SK-N-SH treated with all-trans-retinoic acid at 6 μM for 48 hours (cell line): ENCODE measurements around the gene C14orf180.

Experiments
- ATAC-seq: fragments of 200-7000 bp; cut with Tn5 transposase; 3 replicates; pipeline ENCODE4 v1.9.1; 2020; ENCODE audit warnings: mild to moderate bottlenecking, moderate library complexity
- ARNTL ChIP-seq: fragments of 450-650 bp; formaldehyde crosslinking; IDR thresholded peaks from 2 replicates; pipeline ENCODE4 v1.5.0; 2020; ENCODE audit warnings: low read depth, mild to moderate bottlenecking, moderate library complexity, borderline replicate concordance
- BACH2 ChIP-seq: fragments of 250-450 bp; sonication (Bioruptor Pico); IDR thresholded peaks from 2 replicates; pipeline ENCODE4 v1.9.0; 2021; ENCODE audit warnings: mild to moderate bottlenecking, borderline replicate concordance
- CREB5 ChIP-seq: fragments of 250-450 bp; sonication (Bioruptor Pico); IDR thresholded peaks from 2 replicates; pipeline ENCODE4 v1.5.1; 2020; ENCODE audit warnings: low read depth, mild to moderate bottlenecking, moderate library complexity
- CSDC2 ChIP-seq: fragments of 250-450 bp; sonication (Bioruptor Pico); IDR thresholded peaks from 2 replicates; pipeline ENCODE4 v1.5.0; 2020; ENCODE audit warnings: mild to moderate bottlenecking, moderate library complexity
- CSRNP3 ChIP-seq: fragments of 250-450 bp; sonication (Bioruptor Pico); IDR thresholded peaks from 2 replicates; pipeline ENCODE4 v1.5.1; 2021; ENCODE audit warnings: mild to moderate bottlenecking, moderate library complexity
- GLIS3 ChIP-seq: fragments of 250-450 bp; sonication (Bioruptor Pico); IDR thresholded peaks from 2 replicates; pipeline ENCODE4 v1.5.0; 2020; ENCODE audit warnings: mild to moderate bottlenecking, moderate library complexity
- ISL1 ChIP-seq: fragments of 250-450 bp; sonication (Bioruptor Pico); IDR thresholded peaks from 2 replicates; pipeline ENCODE4 v2.1.2; 2022; ENCODE audit warnings: mild to moderate bottlenecking, moderate library complexity
- OSR1 ChIP-seq: fragments of 250-450 bp; sonication (Bioruptor Pico); IDR thresholded peaks from 2 replicates; pipeline ENCODE4 v1.8.0; 2022; ENCODE audit warnings: moderate library complexity, mild to moderate bottlenecking, inconsistent platforms
- RARB ChIP-seq: fragments of 250-450 bp; sonication (Bioruptor Pico); IDR thresholded peaks from 2 replicates; pipeline ENCODE4 v1.8.0; 2021; ENCODE audit warnings: mild to moderate bottlenecking, moderate library complexity
- SNAI2 ChIP-seq: fragments of 250-450 bp; sonication (Bioruptor Pico); IDR thresholded peaks from 2 replicates; pipeline ENCODE4 v1.5.0; 2020; ENCODE audit warnings: mild to moderate bottlenecking, moderate library complexity
- TCF4 ChIP-seq: fragments of 250-450 bp; sonication (Bioruptor Pico); IDR thresholded peaks from 2 replicates; pipeline ENCODE4 v1.8.0; 2021; ENCODE audit warnings: mild to moderate bottlenecking, moderate library complexity, borderline replicate concordance
- TOX ChIP-seq: fragments of 250-450 bp; sonication (Bioruptor Pico); IDR thresholded peaks from 2 replicates; pipeline ENCODE4 v1.8.0; 2021; ENCODE audit warnings: mild to moderate bottlenecking, moderate library complexity, borderline replicate concordance
- TSHZ2 ChIP-seq: fragments of 250-450 bp; sonication (Bioruptor Pico); IDR thresholded peaks from 2 replicates; pipeline ENCODE4 v1.5.0; 2020; ENCODE audit warnings: mild to moderate bottlenecking, moderate library complexity
- ZC3H10 ChIP-seq: fragments of 250-450 bp; sonication (Bioruptor Pico); IDR thresholded peaks from 2 replicates; pipeline ENCODE4 v1.5.1; 2021; ENCODE audit warnings: mild to moderate bottlenecking, moderate library complexity
- ZFP3 ChIP-seq: fragments of 250-450 bp; sonication (Bioruptor Pico); IDR thresholded peaks from 2 replicates; pipeline ENCODE4 v1.5.0; 2020; ENCODE audit warnings: mild to moderate bottlenecking, moderate library complexity
- ZFP30 ChIP-seq: fragments of 450-650 bp; formaldehyde crosslinking; IDR thresholded peaks from 2 replicates; pipeline ENCODE4 v1.5.0; 2022; ENCODE audit warnings: mild to moderate bottlenecking, moderate library complexity
- ZNF70 ChIP-seq: fragments of 450-650 bp; formaldehyde crosslinking; IDR thresholded peaks from 2 replicates; pipeline ENCODE4 v1.5.0; 2020; ENCODE audit warnings: mild to moderate bottlenecking, moderate library complexity
- ZNF8 ChIP-seq: fragments of 450-650 bp; formaldehyde crosslinking; IDR thresholded peaks from 2 replicates; pipeline ENCODE4 v1.5.0; 2020; ENCODE audit warnings: mild to moderate bottlenecking, moderate library complexity
- TF ChIP-seq, protein P1 (sequence below): fragments of 250-450 bp; sonication (Bioruptor Pico); IDR thresholded peaks from 2 replicates; pipeline ENCODE4 v1.8.0; 2020; ENCODE audit warnings: mild to moderate bottlenecking, moderate library complexity, borderline replicate concordance
- TF ChIP-seq, protein P2 (sequence below): fragments of 250-450 bp; sonication (Bioruptor Pico); IDR thresholded peaks from 2 replicates; pipeline ENCODE4 v1.8.0; 2021; ENCODE audit warnings: low read depth, mild to moderate bottlenecking, moderate library complexity, borderline replicate concordance

C14orf180 gene

DNA sequence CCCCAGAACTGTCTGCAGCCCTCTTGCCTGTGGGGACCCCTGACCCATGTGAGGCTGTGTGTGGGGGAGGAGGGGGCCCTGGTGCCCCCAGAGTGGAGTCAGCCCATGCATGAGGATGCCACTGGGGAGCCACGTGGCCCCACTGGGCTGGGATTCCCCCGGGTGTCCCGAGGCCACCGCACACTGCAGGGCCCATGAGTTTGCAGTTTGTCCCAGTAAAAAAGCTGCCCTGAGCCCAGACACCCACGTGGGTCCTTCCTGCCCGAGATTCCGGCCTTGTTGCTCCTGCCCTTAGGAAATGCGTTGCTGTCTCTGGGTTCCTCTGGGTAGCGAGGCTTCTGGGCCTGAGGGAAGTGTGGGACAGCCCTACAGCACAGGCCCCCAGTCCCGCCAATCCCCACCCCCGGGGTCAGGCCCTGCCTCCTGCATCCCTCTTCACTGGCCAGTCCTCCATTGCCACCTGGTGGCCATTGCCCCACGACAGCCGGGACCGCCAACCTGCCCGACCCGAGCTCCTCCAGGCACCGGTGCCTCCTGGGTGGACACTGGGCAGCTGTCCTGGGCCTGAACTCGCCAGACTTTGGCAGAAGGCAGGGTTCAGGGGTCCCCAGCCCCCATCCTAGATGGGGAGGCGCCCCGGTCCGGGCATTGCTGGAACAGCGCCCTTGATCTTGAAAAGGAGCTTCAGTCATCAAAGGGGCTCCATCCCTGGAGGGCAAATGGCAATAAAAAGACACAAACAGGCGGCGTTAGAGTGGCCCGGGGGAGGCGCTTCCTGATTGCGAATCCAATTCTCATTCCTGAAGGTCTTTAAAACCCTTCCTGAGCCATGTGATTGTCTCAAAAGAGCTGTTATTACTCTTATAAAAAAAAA, 15.6 kb upstream of the C14orf180 start (continued):
- TF ChIP-seq, protein P1, sequence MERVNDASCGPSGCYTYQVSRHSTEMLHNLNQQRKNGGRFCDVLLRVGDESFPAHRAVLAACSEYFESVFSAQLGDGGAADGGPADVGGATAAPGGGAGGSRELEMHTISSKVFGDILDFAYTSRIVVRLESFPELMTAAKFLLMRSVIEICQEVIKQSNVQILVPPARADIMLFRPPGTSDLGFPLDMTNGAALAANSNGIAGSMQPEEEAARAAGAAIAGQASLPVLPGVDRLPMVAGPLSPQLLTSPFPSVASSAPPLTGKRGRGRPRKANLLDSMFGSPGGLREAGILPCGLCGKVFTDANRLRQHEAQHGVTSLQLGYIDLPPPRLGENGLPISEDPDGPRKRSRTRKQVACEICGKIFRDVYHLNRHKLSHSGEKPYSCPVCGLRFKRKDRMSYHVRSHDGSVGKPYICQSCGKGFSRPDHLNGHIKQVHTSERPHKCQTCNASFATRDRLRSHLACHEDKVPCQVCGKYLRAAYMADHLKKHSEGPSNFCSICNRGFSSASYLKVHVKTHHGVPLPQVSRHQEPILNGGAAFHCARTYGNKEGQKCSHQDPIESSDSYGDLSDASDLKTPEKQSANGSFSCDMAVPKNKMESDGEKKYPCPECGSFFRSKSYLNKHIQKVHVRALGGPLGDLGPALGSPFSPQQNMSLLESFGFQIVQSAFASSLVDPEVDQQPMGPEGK (CRISPR knock-in tag), result no peak
- TF ChIP-seq ARNTL, result no peak
- no peak for TF ChIP-seq BACH2 (CRISPR knock-in tag)

DNA sequence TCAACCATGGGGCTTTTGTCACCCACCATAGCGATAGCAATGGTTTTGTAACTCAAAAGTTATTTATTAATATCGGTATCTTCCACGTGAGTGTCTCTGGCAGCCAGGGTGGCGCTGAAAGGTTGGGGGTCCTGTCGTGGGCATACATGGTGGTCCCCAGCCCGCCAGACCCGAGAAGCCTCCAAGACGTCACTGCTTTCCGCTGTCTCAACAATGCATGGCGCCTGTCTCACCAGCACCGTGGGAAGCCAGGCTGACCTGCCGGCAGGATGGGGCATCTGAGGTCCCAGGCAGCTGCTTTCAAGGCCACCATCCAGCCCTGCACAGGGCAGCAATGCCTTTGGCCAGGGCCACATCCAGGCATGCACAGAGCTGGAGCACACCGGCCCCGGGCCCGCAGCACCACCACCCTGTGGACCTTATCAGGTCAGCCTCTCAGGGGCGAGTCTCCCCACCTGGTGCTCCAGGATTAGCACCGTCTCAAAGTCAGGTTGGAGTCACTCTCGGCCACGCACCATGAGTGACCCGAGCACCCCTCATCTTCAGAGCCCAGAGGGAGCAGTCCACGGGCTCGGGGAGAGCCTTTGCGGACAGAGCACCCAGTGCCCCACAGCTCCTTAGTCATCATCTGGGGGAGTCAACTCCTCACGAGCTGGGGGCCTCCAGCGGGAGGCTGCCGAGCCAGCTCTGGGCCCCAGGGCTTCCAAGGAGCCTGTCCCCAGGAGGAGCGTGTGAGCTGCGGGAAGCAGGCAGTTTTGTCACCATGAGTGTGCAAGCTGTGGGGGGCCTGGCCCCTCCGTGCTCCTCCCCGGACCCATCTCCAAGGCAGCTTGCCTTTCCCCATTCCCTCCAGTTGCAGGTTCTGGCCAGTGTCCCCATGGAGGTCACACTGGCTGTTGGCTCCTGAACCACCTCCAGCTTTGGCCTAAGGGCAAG, 14.6 kb upstream of the C14orf180 start:
- TF ChIP-seq ARNTL, result no peak
- TF ChIP-seq BACH2 (CRISPR knock-in tag), result no peak
- no peak for TF ChIP-seq ZC3H10 (CRISPR knock-in tag)
- no peak for TF ChIP-seq RARB (CRISPR knock-in tag)
- TF ChIP-seq SNAI2, result no peak
- TF ChIP-seq TCF4 (CRISPR knock-in tag), result no peak
- TF ChIP-seq ZNF70 (CRISPR knock-in tag), result no peak
- TF ChIP-seq CREB5 (CRISPR knock-in tag), result no peak
- no peak for TF ChIP-seq CSRNP3 (CRISPR knock-in tag)
- TF ChIP-seq CSDC2, result no peak
- TF ChIP-seq OSR1 (CRISPR knock-in tag), result no peak
- no peak for TF ChIP-seq ZFP30 (CRISPR knock-in tag)
- TF ChIP-seq ISL1 (CRISPR knock-in tag), result no peak
- TF ChIP-seq, protein P1 (CRISPR knock-in tag), result no peak
- TF ChIP-seq, protein P2, sequence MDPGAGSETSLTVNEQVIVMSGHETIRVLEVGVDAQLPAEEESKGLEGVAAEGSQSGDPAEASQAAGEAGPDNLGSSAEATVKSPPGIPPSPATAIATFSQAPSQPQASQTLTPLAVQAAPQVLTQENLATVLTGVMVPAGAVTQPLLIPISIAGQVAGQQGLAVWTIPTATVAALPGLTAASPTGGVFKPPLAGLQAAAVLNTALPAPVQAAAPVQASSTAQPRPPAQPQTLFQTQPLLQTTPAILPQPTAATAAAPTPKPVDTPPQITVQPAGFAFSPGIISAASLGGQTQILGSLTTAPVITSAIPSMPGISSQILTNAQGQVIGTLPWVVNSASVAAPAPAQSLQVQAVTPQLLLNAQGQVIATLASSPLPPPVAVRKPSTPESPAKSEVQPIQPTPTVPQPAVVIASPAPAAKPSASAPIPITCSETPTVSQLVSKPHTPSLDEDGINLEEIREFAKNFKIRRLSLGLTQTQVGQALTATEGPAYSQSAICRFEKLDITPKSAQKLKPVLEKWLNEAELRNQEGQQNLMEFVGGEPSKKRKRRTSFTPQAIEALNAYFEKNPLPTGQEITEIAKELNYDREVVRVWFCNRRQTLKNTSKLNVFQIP (CRISPR knock-in tag), result no peak
- TF ChIP-seq TOX (CRISPR knock-in tag), result no peak
- TF ChIP-seq ZNF8 (CRISPR knock-in tag), result no peak
- TF ChIP-seq GLIS3 (CRISPR knock-in tag), result no peak
- TF ChIP-seq TSHZ2, result no peak
- TF ChIP-seq ZFP3 (CRISPR knock-in tag), result no peak
- no peak for ATAC-seq
